ENCODE data around the gene LY86. TPM values are rescaled to one million over a fixed set of nuclear protein-coding genes. Genes with fewer than 3 reads are reported as not detected.

LY86 gene
- polyA plus RNA-seq, 3 donors from 2014 or later: 3.2 to 26.3 (median 17.1) TPM

- H3K36me3 Mint-ChIP-seq: no peaks in the 10 kb centered on the region
- H3K4me3 Mint-ChIP-seq: no peak overlapping the region
- H3K9me3 Mint-ChIP-seq: no peaks in the 10 kb centered on the region
- no peak overlapping the region for H3K27ac Mint-ChIP-seq
- DNase-seq: no peak
- no peaks in the 10 kb centered on the region for H3K4me1 Mint-ChIP-seq
- peaks cover 2 to 5% (median 2%) of the 10 kb centered on the region in 3 donors for H3K27me3 Mint-ChIP-seq (ENCODE audit: low read depth in 3 of 3)
These were observed 28.4 kb upstream of the LY86 start for GRCh38 chr6:6559994-6560570.

- DNase-seq: peak in 1 of 3 donors; percentile 10
- Mint-ChIP-seq H3K9me3 (no peaks in the 10 kb centered on the region), H3K36me3 (no peaks in the 10 kb centered on the region), H3K27ac (no peak overlapping the region), H3K27me3 (ENCODE audit: low read depth in 3 of 3) (peaks cover 0 to 5% (median 2%) of the 10 kb centered on the region in 3 donors), H3K4me3 (no peak overlapping the region), H3K4me1 (no peaks in the 10 kb centered on the region)
These were observed 27.6 kb upstream of the LY86 start for GRCh38 chr6:6560909-6561308.

GRCh38 chr6:6564154-6564553 is 24.4 kb upstream of the LY86 start:
- DNase-seq: no peak
- no peaks in the 10 kb centered on the region for H3K9me3 Mint-ChIP-seq
- H3K27me3 Mint-ChIP-seq (ENCODE audit: low read depth in 3 of 3): peaks cover 3 to 13% (median 9%) of the 10 kb centered on the region in 3 donors
- H3K4me3 Mint-ChIP-seq: no peak overlapping the region
- H3K4me1 Mint-ChIP-seq: no peaks in the 10 kb centered on the region
- peak overlapping the region in 1 of 6 donors; percentile 14 for H3K27ac Mint-ChIP-seq
- no peaks in the 10 kb centered on the region for H3K36me3 Mint-ChIP-seq

- DNase-seq: no peak
- Mint-ChIP-seq H3K27ac (no peak overlapping the region), H3K9me3 (no peaks in the 10 kb centered on the region), H3K27me3 (ENCODE audit: low read depth in 3 of 3) (peaks cover 3 to 13% (median 9%) of the 10 kb centered on the region in 3 donors), H3K36me3 (no peaks in the 10 kb centered on the region), H3K4me3 (no peak overlapping the region), H3K4me1 (no peaks in the 10 kb centered on the region)
These were observed 23.5 kb upstream of the LY86 start for GRCh38 chr6:6565069-6565468.

DNA sequence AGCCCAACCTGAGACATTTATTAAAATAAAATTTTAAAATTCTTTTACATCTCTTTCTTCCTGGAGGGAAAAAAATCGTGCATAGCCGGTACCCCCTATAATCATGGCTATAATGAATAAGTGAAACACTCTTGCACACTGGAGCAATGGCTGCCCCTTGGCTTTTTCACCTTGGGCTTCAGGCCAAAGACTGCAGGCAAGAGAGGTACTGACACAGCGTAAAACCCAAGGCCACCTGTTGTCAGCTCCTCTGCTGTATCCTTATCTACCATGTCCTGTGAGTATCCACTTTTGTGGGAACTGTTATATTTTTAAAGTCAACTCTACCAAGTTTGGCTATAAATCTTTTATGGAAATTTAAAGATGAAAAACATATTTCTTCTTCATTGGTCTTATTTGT is 23.0 kb upstream of the LY86 start:
- no peak for DNase-seq
- H3K27me3 Mint-ChIP-seq (ENCODE audit: low read depth in 3 of 3): peaks cover 3 to 13% (median 9%) of the 10 kb centered on the region in 3 donors

DNA sequence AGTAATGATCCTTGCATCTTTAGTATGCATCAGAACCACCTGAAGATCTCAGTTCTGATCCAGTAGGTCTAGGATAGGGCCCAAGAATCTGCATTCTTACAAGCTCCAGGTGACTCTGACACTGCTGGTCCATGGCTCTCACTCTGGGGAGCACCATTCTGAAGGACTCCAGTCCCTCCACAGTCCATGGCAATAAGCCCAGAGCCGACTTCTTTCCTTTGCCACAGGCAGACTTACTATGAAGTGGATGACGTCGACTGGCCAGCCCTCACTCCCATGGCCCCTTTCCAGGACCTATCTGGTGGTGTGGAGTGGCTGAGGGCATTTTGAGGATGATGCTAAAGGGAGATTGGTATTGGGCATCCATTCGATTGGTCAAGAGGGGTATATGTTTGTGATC is 21.8 kb upstream of the LY86 start:
- H3K27ac Mint-ChIP-seq: no peak overlapping the region
- no peak overlapping the region for H3K4me3 Mint-ChIP-seq
- H3K4me1 Mint-ChIP-seq: no peaks in the 10 kb centered on the region
- H3K9me3 Mint-ChIP-seq: no peaks in the 10 kb centered on the region
- peaks cover 3 to 13% (median 8%) of the 10 kb centered on the region in 3 donors for H3K27me3 Mint-ChIP-seq (ENCODE audit: low read depth in 3 of 3)
- no peaks in the 10 kb centered on the region for H3K36me3 Mint-ChIP-seq
- DNase-seq: no peak

More for the DNA sequence above, 23.0 kb upstream of the LY86 start:
- Mint-ChIP-seq H3K4me3 (no peak overlapping the region), H3K9me3 (no peaks in the 10 kb centered on the region), H3K4me1 (no peaks in the 10 kb centered on the region), H3K36me3 (no peaks in the 10 kb centered on the region), H3K27ac (no peak overlapping the region)

DNA sequence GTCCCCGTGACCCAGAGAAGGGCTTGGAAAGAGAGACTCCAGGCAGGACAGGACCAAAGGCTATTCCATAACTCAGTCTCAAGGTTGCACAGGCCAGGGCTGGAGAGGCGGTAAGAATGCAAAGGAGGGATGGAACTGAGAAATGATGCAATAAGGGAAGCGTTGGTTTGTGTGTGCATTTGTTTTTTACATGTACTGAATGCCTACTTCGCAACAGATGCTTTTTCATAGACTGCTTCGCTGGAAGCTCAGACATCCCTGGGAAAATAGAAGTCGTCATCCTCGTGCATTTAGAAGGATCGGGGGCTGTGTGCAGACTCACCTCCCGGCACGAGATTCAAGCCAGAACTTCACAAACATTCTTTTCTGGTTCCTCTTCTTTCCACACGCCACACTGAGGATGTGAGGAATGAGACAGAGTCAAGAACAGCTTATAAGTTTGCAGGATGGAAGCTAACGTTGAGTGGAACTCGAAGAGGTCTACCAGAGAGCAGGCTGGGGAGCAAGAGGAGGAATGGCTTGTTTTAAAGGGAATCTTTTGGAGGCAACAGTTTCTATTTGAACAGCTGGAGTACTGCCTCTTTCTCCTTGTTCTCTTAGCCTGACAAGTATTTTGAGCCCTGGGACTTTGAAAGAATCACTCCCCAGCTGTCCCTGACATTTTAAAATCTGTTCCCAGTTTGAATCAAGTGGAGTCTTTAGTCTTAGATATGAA is 19.3 kb upstream of the LY86 start:
- H3K27me3 Mint-ChIP-seq (ENCODE audit: low read depth in 3 of 3): peaks cover 3 to 13% (median 4%) of the 10 kb centered on the region in 3 donors
- H3K4me1 Mint-ChIP-seq: peaks cover 0 to 2% of the 10 kb centered on the region in 2 donors
- no peak overlapping the region for H3K27ac Mint-ChIP-seq
- H3K36me3 Mint-ChIP-seq: no peaks in the 10 kb centered on the region
- no peak overlapping the region for H3K4me3 Mint-ChIP-seq
- no peak for DNase-seq
- peaks cover 0 to 9% (median 0%) of the 10 kb centered on the region in 6 donors for H3K9me3 Mint-ChIP-seq

GRCh38 chr6:6569811-6570164 is 18.7 kb upstream of the LY86 start:
- DNase-seq: no peak
- peaks cover 3 to 13% (median 4%) of the 10 kb centered on the region in 3 donors for H3K27me3 Mint-ChIP-seq (ENCODE audit: low read depth in 3 of 3)
- H3K36me3 Mint-ChIP-seq: no peaks in the 10 kb centered on the region
- peaks cover 0 to 2% of the 10 kb centered on the region in 2 donors for H3K4me1 Mint-ChIP-seq
- H3K27ac Mint-ChIP-seq: no peak overlapping the region
- peaks cover 0 to 13% (median 0%) of the 10 kb centered on the region in 6 donors for H3K9me3 Mint-ChIP-seq
- H3K4me3 Mint-ChIP-seq: no peak overlapping the region

GRCh38 chr6:6570929-6571671 is 17.4 kb upstream of the LY86 start:
- Mint-ChIP-seq H3K9me3 (peaks cover 0 to 13% (median 0%) of the 10 kb centered on the region in 6 donors), H3K27me3 (ENCODE audit: low read depth in 3 of 3) (peaks cover 3 to 13% (median 4%) of the 10 kb centered on the region in 3 donors), H3K27ac (no peak overlapping the region), H3K4me1 (peaks cover 0 to 2% of the 10 kb centered on the region in 2 donors), H3K36me3 (no peaks in the 10 kb centered on the region), H3K4me3 (no peak overlapping the region)
- DNase-seq: no peak

DNA sequence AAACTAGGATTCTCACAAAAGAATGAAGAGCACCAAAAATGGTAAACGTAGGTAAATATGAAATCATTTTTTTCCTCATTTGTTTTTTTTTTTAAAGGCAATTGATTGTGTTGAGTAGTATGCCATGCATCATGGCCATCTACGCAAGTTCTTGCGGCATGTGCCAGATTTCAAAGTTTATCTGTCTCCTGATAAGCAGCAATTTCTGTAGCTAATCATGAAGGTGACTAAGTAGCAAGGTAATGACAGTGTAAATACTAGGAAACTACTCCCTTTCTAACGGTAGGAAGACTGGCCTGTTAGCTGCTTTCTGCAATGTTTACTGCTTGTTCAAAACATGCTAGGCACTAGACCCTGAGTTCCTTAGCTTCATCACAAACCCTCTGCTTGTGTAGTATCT is 13.4 kb upstream of the LY86 start:
- no peak overlapping the region for H3K4me3 Mint-ChIP-seq
- peaks cover 0 to 2% of the 10 kb centered on the region in 2 donors for H3K4me1 Mint-ChIP-seq
- peaks cover 0 to 13% (median 0%) of the 10 kb centered on the region in 6 donors for H3K9me3 Mint-ChIP-seq
- H3K27me3 Mint-ChIP-seq (ENCODE audit: low read depth in 3 of 3): peaks cover 0 to 2% (median 0%) of the 10 kb centered on the region in 3 donors
- H3K27ac Mint-ChIP-seq: no peak overlapping the region
- DNase-seq: no peak
- H3K36me3 Mint-ChIP-seq: no peaks in the 10 kb centered on the region

- Mint-ChIP-seq H3K4me3 (no peak overlapping the region), H3K4me1 (peaks cover 0 to 2% of the 10 kb centered on the region in 2 donors), H3K27me3 (ENCODE audit: low read depth in 3 of 3) (peaks cover 0 to 2% (median 2%) of the 10 kb centered on the region in 3 donors), H3K9me3 (peaks cover 0 to 13% (median 0%) of the 10 kb centered on the region in 6 donors), H3K36me3 (no peaks in the 10 kb centered on the region), H3K27ac (no peak overlapping the region)
- DNase-seq: no peak
These were observed 10.8 kb upstream of the LY86 start for GRCh38 chr6:6577735-6578134.

DNA sequence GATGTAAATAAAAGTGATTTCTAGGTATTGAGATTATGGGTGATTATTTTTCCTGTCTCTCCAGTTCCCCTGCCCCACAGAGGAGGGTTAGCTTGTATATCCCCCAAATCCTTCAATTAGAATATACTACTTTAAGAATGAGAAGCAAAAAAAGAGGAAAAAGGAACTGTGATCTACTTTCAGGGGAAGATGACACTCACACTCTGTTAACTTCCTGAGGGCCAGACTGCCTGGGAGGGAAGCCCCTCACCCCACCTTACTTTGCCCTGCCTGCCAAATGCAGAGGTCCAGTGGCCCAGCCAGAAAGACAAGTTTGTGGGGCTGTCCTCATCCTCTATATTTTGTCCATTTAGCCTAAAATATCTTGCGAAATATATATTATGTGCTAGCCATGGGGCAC is 9.2 kb upstream of the LY86 start:
- Mint-ChIP-seq H3K27me3 (ENCODE audit: low read depth in 3 of 3) (peaks cover 0 to 2% (median 2%) of the 10 kb centered on the region in 3 donors), H3K36me3 (no peaks in the 10 kb centered on the region), H3K4me1 (peaks cover 7 to 10% of the 10 kb centered on the region in 2 donors), H3K4me3 (no peak overlapping the region), H3K9me3 (peaks cover 0 to 4% (median 0%) of the 10 kb centered on the region in 6 donors), H3K27ac (no peak overlapping the region)
- DNase-seq: no peak

- peaks cover 8 to 13% of the 10 kb centered on the region in 2 donors for H3K4me1 Mint-ChIP-seq
- no peak overlapping the region for H3K4me3 Mint-ChIP-seq
- H3K9me3 Mint-ChIP-seq: no peaks in the 10 kb centered on the region
- peaks cover 0 to 5% (median 3%) of the 10 kb centered on the region in 3 donors for H3K27me3 Mint-ChIP-seq (ENCODE audit: low read depth in 3 of 3)
- H3K36me3 Mint-ChIP-seq: no peaks in the 10 kb centered on the region
- DNase-seq: no peak
- no peak overlapping the region for H3K27ac Mint-ChIP-seq
These were observed 8.2 kb upstream of the LY86 start for GRCh38 chr6:6580225-6580856.

DNA sequence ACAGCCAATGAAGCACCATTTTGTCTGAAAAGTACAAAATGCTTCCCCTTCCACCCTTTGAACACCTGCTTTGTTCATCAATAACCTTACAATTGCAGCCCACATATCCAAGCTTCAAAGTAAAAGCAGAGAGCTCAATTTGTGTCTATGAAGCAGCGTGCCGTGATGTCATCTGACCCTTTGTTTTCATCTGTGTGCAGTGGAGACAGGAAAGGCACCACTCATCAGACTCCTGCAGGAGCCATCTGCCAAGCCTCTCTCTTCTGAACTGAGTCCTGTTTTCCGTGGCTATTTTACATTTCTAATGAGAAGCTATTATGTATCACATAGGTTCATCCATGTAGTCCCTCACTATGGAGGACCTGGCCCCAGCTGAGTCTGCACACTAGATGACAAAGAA is 7.5 kb upstream of the LY86 start:
- Mint-ChIP-seq H3K9me3 (no peaks in the 10 kb centered on the region), H3K27me3 (ENCODE audit: low read depth in 3 of 3) (peaks cover 0 to 5% (median 3%) of the 10 kb centered on the region in 3 donors), H3K4me1 (peaks cover 8 to 13% of the 10 kb centered on the region in 2 donors), H3K4me3 (no peak overlapping the region), H3K36me3 (no peaks in the 10 kb centered on the region), H3K27ac (no peak overlapping the region)
- no peak for DNase-seq

Measured in immature natural killer cell (primary cell).